Measurements from ENCODE around the gene AHDC1.

Gene AHDC1

DNA sequence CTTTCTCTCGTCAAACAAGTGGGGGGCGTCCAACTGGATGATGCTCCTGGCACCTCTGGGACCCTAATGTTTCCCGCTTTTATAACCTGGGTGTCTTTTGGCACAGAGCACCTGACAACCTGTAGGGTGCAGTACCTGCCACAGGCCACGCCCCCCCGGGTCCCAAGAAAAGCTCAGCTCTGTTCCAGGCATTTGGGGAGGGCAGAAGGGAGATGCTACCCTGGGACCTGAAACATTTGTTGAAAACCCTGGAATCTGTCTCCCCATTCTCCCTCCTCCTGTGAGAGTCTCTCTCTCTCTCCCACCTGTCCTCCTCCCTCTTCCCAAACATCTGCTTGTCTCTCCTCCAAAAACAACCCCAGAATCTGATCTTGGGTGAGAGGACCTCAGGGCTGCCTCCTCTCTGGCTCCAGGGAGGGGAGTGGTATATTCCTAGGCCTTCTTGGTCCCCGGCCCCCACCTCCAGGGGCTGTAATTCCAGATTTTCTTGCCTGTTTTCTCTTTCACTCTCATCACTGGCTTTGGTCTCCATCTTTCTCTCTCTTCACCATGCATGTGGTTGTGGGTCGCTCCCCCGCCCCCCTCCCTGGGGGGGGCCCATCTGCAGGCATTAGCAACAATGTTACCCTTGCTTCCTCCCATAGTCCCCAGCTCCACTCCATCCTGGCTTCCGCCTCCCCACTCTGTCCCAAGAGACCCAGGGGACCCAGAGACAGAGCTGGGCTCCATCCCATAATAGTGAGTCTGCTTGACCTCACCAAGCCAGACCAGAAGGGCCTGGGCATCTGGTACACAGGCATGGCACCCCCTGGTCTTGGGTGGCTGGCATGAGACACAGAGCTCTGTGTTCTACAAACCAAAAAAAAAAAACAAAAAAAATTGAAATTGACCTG, 4.1 kb downstream of the AHDC1 start:
- DNase-seq (ENCODE audit: low read depth in 2 of 2): no peak

- no peak for DNase-seq (ENCODE audit: low read depth in 2 of 2)
Observed at GRCh38 chr1:27598902-27599528, 4.9 kb downstream of the AHDC1 start.

GRCh38 chr1:27598295-27598687, 5.7 kb downstream of the AHDC1 start:
- DNase-seq (ENCODE audit: low read depth in 2 of 2): no peak

GRCh38 chr1:27597516-27598294, 6.2 kb downstream of the AHDC1 start:
- DNase-seq (ENCODE audit: low read depth in 2 of 2): no peak

- DNase-seq (ENCODE audit: low read depth in 2 of 2): no peak
Observed at GRCh38 chr1:27596986-27597385, 7.0 kb downstream of the AHDC1 start.

DNA sequence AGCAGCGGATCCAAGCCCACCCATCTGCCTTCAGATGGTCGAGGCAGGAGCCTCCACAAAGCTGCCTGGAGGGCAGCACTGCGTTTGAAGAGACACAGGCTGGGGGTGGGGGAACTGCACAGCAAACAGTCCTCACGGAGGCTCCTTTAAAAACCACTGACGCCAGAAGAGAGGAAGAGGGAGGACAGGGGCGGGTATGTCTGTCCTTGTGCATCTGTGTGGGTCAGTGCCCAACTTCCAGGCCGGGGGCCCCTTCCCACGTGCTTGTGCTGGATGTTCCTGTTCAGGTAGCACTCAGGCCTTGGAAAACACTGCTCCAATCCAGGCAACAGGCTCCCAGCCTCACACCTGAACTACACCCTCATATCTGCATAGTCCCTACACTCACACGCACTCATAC, 7.7 kb downstream of the AHDC1 start:
- DNase-seq (ENCODE audit: low read depth in 2 of 2): no peak

- no peak for DNase-seq (ENCODE audit: low read depth in 2 of 2)
Observed at GRCh38 chr1:27595597-27595996, 8.3 kb downstream of the AHDC1 start.

DNA sequence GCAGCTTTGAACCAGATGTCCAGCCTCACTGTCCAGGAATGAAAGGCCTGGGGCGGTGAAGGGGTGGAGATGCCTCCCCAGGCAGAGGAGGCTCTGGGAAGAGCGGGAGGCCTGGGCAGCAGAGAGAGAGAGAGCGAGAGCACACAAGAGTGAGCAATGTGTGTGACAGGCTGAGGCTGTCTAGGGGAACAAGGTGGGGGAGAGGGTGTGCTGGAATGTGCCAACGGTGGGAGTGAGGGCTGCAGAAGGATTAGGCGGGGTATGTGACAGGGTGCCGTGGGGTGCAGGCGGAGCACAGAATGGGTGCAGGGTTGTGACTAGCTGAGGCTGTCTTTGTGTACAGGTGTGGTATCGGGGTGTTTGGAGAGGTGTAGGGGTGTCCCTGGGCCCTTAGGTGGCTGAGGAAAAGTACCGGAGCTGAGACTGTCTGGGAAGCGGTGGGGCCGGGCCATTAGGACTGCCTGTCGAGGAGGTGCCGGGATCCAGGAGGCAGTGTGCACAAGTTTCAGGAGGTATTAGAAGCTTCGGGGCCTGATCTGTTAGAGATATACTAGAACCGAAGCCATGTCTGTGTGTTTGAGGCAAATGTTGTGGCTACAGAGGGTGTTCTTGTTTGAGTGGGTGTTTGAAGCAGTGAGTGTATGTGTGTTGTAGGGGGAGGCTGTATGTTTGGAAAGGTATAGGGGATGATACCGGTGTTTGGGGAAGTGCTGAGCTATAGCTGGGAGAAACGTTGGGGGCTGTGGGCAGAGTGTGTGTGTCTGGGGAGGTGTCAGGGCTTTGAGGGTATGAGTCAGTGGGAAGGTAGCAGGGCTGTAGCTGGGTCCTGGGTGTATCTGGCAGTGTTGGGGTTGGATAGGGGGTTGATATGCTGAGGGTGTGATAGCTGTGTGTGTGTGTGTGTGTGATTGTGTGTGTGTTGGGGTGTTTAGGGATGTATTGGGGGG, 9.1 kb downstream of the AHDC1 start:
- no peak for DNase-seq (ENCODE audit: low read depth in 2 of 2)

GRCh38 chr1:27593678-27594563, 10.0 kb downstream of the AHDC1 start:
- DNase-seq (ENCODE audit: low read depth in 2 of 2): no peak

DNA sequence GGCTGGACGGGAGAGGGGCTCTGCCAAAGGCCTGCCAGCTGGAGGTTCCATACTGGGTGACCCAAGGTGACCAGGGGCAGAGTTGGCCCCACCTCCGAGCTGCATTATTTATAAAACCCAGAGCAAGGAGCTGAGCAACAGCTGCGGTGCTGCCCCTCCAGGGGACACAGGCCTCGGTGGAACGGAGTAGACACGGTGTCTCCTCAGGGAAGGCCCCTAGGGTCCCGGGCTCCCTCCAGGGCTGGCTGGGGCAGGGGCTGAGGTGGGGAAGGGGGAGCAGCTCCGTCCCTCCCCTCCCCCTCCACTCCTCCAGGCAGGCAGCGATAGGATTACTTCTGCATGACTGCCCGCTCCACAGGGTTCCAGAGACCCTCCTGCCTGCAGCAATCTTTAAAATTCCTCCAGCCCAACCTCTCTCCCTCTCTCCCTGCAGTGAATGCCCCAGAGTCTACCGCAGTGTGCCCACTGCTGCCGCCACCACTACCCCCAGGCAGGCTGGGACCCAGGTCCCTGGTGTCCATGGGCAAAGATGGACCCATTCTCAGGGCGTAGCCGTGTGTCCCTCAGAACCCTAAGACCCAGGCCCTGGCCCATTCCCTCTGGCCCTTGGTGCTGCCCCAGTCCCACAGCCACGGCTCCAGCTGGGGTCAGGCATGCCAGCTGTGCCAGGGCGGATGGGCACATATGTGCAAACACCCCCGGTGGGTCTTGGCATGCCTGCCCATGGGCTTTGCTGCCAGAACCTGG, 10.8 kb downstream of the AHDC1 start:
- DNase-seq (ENCODE audit: low read depth in 2 of 2): no peak

DNA sequence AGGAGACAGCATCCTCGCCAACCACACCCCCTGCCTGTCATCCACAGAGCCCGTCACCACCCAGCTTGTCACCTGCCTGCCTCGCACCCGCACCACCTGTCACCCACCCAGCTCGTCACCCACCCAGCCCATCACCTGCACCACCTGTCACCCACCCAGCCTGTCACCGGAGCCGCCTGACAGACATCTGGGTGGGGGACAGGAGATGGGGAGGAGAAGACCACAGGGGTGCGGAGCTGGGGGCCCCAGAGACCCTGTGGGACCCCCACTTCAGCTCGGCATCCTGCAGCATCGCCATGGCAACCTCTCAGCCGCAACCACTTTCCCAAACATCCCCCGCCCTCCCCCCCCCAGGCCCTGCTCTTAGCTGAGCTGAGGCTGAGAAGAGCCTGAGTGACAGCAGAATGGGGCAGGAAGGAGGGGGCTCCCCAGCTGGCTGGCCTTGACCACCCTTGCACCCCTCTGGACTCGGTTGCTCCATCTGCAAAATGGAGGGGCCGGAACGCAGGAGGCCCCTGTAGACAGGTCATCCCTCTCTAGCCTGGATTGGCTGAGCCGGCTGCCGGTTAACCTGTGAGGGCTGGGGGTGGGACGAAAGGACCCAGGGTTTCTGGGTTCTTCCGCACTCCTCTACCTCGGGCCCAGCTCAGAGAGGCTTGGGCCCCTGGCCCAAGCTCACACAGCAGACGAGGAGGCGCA, 11.6 kb downstream of the AHDC1 start:
- no peak for DNase-seq (ENCODE audit: low read depth in 2 of 2)

GRCh38 chr1:27591622-27592021, 12.3 kb downstream of the AHDC1 start:
- DNase-seq (ENCODE audit: low read depth in 2 of 2): no peak

DNA sequence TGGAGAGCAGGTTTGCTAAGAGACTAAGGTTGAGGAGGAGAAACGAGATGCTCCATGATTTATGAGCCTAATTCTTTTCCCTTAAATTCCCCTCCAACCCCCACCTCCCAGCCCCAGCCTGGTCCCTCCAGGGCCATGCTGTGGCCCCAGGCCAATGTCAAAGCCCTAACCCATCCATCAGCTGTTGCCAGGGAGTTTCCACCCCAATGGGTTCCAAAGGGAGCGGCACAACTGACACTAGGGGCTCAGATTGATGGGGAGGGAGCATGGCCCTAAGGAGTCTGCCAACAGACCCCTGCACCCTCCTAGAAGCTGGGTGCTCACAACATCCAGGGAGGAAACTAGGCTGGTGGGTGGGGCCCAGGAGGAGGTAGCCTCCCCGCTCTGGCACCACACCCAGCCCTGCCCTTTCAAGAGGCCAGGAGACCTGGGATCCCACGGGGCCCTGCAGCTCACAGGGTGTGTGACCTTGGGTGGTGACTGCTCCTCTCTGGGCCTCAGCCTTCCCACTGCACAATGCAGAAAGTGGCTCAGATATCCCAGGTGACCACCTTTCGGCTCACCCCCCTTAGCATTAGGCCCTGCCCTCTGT, 12.9 kb downstream of the AHDC1 start:
- no peak for DNase-seq (ENCODE audit: low read depth in 2 of 2)

DNA sequence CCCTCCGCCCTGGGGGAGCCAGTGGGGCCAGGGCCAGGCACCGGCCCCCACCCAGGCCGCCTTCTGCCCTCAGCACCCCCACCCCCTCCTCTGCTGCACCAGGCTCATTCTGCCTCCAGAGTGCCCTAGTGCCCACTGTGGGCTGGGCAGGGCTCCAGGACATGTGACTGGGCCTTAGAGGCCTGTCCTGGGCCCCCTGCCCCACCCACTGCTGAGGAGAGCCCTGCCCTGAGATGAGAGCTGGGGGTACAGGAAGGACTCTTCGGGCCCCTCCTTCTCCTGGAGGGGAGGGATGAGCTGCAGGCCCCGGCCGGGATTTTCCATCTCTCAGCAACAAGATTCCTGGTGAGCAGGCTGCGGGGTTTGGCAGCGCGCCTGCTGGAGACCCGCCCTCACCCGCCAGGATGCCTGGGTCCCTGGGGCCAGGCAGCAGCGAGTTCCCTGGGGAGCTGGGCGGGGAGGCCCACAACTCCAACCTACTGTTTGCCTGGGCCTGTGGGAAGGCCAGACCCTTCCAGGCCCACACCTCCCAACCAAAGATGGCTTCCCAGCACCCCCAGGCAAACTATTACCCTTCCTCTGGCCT, 14.0 kb downstream of the AHDC1 start:
- DNase-seq (ENCODE audit: low read depth in 2 of 2): no peak

- no peak for DNase-seq (ENCODE audit: low read depth in 2 of 2)
Observed at GRCh38 chr1:27589441-27589840, 14.5 kb downstream of the AHDC1 start.

DNA sequence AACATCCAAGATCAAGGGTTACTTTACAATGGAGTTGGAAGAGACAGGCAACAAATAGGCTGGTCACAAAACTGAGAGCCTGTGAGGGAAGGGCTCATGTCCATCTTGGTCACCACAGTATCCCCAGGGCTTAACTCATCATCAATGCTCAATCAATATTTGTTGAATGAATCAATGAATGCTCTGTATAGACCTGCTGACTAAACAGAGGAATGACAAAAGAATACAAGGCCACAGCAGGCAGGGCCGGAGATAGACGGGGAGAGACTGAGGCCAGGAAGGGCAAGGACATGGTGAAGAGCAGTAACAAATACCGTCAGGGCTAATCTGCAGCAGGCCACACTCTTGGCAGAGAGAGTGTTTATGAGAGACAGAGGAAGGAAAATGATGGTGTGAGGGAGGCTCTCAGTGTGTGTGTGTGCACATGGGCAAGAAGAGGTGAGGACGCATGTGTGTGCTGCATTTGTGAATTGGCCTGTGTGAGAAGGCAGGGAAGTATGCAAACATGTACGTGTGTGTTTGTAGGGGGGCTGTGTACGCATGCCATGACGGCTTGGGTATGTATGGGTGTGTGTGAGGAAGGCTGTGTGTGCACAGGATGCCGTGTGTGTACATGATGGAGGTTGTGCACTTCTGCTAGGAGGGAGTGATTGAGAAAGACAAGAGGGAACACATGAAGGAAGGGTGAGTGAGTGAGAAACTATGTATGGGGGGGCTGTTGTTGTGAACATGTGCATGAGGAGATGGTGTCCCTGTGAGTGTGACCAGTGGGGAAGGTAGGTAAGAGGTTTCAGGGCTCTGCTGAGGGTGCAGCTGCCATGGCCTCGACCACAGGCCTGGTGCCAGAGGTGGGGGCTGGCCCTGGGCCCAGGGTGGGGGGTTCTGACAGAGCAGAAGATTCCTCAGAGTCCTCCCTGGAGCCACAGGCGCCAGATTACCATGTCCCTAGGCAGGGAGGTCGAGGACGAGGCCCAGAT, 15.4 kb downstream of the AHDC1 start:
- DNase-seq (ENCODE audit: low read depth in 2 of 2): no peak

DNA sequence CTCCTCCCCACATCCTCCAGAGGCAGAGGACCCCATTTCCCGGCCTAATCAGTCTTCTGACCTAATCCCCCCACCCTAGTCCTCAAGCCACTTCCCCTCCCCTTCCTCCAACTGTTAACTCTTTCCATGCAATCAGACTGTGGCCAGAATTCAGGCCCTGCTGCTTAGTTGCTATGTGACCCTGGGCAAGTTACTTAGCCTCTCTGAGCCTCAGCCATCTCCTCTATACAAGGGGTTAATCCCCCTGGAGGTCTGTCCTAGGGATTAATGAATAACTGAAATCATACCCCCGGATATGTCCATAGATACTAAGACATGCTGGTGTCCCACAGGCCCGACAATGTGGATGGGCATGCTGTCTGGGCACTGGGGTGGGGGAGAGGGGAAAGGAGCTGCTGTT, 18.3 kb downstream of the AHDC1 start:
- no peak for DNase-seq (ENCODE audit: low read depth in 2 of 2)

Measured in stimulated activated CD4-positive, alpha-beta T cell treated with anti-CD3 and anti-CD28 coated beads, Interleukin-15, amount 100 ng/mL, for 48 hours (primary cell).